DMS79 (cell line): Measurements from ENCODE around the gene TRMT44.

ENCODE experiments used
- DNase-seq: peaks from one replicate; lab custom pipeline; 2025; lab: John Stamatoyannopoulos, UW

The TRMT44 gene

DNA sequence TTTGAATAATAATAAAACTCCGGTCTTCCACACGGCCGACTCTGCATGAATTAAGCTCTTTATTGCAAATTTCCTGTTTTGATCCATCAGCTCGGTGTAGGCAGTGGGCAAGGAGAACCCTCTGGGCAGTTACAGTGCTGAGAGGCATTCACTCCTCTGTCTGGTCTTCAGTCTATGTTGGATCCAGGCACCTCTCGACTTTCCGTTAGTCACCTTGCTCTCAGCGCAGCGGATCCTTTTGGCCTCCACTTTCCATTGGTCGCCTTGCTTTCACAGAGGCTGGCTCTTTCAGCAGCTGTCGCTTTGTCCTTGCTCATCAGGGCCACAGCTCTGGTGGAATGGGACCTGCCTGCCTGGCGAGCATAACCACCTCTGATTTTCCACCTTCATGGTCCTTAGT lies 52.9 kb downstream of the TRMT44 start:
- no peak for DNase-seq

DNA sequence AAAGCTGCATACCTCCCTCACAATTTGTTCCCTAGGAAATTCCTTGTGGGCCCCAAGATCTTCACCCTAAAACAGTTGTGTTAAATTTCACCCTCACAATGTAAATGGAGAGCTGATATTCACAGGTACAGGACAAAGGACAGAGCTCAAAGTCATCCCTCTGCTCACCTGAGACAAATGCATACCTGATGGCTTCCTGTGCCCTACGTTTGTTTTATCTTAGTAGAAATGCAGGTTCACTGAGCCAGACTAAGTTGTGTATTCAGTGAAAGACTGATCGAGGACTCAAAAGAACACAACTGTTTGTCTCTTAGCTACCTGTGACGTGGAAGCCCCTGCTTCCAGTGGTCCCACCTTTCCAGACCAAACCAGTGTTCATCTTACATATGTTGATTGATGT lies 53.6 kb downstream of the TRMT44 start:
- no peak for DNase-seq

DNA sequence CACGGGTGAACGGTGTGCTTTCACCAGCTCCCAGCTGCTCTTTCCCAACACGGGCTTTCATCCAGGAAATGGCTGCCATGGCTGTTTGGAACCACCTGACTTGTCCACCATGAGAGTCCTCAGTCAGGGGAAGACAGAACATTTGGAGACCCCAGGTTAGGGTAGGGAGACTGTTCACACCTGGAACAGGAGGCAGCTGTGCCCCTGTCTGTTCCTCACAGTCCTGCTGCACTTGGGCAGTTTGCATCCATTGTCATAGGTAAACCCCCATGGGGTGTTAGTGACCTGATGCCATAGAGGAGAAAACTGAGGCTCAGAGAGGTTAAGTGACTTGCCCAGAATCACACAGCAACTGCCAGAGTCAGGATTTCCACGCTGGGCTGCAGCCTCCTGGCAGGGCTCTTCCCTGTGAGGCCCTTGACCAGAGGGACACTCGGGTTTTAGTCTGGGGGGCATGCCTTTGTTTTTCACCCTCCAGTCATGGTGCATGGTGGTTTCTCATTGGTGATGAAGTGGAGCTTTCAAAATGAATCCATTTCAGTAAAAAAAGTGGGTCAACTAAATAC lies 54.5 kb downstream of the TRMT44 start:
- DNase-seq = no peak

DNA sequence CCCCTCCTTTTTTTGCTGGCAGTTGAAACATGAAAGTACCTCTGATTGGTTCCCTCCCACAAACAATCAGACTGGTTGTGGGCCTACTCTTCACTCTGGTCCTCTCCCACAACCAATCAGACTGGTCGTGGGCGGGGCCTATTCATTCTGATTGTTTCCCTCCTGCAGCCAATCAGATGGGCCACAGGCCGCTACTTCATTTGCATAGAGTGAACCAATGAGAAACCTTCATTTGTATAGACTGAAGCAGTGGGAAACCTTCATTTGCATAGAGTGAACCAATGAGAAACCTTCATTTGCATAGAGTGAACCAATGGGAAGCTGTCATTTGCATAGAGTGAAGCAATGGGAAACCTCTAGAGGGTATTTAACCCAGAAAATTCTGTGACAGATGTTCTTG lies 55.2 kb downstream of the TRMT44 start:
- DNase-seq = no peak

DNA sequence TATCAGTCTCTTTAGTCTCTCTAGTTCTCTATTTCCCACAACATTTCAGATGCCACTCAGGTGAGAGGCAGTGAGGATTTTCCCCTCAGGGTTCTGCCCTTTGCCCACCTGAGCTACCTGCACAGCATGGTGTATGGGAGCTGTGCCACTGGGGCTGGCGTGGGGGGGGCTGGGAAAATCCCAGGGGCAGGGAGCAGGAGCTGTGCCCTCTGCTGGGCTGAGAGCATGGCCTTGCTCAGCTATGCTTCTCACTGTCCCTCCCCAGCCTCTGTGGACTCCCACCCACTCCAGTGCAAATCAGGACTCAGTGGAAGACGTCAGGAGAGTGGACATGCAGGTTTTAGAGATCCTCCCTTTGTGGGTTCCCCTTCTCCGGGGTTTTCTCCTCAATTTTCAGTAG lies 57.2 kb downstream of the TRMT44 start:
- no peak for DNase-seq

DNA sequence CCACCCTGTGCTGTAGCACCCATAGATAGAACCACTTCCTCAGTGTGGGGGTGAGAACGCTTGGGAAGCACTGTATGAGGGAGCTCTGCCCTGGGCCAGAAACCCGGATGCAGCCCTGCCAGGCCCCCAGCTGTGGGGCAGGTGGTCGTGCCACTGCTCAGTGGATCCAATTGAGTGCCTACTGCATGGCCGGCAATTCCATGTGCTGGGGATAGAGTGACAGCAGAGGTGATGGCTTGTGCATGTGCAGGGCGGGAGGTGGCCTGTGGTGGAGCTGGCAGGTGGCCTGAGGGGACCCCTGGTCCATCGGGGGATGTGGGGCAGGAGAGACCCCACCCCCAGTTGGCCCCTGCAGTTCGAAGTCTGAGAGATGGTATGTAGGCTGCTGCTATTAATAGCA lies 60.4 kb downstream of the TRMT44 start:
- DNase-seq = no peak

DNA sequence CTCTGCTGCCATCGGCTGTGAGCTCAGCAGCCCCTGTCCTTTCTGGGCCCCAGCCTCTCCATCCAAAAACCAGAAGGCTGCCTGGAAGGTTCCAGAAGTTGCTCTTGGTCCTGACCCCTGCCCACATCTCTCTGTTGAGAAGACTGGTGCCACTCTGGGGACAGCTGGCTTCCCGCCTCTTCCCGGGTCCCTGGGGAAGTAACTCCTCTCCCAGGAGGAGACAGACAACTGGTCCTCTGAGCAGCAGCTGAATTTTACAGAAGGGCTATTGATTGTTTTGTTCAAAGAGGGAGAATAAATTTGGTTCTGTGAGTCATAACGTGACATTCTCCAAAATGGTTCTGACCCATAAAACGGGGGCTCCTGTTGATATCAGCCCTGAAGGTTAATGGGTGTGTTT lies 61.2 kb downstream of the TRMT44 start:
- no peak for DNase-seq

DNA sequence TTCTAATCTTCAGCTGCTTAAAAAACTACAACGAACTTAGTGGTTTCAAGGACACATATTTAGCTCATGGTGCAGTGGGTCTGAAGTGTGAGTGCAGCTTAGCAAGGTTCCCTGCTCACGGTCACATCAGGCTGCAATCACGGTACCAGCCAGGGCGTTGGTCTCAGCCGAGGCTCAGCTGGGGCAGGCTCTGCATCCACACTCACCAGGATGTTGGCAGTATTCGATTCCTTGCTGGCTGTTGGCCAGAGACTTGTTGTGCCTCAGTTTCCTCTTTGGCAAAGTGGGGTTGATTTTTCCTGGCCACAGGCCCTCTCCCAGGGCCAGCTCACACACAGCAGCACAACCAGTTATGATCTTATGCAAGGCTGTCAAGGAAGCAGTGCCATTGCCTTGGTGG lies 61.8 kb downstream of the TRMT44 start:
- DNase-seq = no peak

DNA sequence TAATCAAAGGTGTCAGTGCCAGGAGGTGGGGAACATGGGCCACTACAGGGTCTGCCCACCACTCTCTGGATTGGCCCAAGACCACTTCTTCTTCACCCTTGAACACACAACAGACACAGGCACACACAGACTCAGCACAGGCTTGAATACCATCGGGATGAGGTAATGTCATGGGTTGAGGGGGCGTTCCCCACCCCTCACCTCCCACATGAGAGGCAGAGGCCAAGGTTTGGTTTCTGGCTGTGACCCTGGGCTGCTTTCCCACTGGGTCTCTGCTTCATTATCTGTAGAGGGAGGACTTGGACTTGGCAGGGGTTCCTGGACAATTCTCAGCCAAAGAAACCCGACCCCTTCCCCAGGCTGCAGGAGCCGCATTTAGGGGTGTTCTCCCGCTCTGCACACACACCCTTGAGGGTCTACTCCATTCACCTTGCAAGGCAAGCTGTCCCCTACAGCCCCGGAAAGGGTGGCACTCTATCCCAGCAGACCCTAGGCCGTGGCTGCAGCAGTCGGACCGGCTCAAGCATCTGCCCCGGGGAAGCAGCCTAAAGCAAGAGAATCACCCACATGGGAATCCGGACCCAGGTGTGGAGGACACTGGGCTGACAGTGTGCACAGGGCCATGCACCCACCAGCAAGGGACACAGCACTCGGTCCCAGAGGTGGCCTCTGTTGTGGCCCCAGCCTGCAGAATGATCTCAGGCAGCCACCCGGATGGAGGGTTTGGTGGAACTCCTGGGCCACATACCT lies 62.4 kb downstream of the TRMT44 start:
- DNase-seq = no peak

DNA sequence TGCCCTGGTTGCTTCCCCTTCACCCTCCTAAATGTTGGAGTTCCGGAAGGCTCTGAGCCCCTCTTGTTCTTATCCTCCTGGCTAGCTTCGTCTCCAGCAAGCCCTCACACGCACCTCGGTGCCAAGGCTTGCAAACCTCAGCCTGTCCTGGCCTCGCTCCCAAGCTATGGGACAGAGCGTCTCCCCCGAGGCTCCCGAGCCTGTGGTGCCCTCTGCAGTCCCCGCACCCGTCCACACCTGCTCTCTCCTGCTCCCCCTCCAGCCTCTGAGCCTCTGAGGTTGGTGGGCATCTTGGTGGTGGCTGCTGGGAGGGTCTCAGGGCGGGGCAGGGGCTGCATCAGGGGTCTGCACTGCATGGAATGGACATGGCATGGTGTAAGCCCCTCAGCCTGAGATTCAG lies 63.2 kb downstream of the TRMT44 start:
- DNase-seq = peak; percentile 3

DNA sequence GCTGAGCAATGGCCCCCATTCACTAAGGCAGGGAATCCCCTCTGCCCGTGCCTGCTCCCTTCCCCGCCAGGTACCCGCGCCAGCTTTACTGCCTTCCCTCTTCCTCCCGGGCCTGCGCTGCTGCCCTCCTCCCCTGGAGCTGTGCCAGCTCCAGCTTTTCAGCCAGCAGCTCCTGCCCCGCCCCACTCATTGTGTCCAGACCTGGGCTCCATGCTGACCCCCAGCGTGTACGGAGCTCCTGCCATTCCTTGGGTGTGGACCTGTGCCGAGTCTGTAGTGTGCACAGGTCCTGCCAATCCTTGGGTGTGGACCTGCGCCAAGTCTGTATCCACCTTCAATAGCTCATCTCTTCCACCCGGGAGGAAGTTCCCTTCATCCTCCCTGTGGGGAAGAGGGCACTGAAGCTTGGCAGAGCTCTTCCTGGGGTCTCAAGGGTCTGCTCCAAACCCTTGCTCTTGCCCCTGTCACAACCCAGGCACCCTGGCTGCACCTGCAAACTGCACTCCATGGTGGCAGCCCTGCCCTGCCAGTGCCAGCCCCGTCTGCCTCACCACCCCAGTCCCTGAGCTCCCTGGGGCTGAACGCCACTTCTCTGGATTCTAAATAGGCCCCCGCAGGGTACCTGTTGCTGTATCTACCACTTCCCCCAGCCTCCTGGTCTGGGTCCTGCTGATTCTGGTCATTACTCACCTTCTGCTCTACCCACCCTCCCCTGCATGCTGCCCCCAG lies 63.9 kb downstream of the TRMT44 start:
- peak; percentile 60 for DNase-seq

DNA sequence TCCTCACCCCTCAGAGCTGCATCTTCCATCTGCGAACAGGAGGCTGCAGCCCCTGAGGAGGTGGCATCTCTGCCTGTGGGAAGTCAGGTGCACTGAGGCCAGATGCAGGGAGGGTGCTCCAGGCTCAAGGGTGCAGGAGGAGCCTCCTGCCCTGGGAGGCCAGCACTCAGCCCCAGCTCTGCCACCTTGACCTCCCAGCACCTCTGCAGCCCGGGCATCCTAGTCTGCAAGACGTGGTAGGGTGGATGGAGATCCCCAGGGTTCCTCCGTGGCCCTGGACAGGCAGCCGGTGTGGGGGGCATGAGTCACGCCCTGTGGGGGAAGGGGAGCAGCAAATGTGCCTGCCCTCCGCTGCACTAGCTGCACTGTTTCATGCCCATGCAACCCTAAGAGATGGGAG lies 64.7 kb downstream of the TRMT44 start:
- no peak for DNase-seq

DNA sequence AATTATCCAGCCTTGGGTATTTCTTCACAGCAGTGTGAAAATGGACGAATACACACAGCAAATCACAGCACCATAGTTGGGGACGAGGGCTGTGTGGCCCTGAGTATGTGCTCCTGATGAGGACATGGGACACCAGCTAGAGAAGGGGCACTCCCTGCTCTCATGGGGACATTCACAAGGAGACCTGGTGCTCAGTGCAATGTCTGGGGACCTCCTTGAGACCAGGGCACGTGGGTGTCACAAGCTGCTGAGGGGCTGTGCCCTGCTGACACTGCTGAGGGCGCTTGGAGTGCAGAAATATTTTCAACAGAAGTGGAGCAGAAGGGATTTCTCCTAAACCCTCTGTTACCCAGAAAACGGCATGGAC lies 65.4 kb downstream of the TRMT44 start:
- no peak for DNase-seq

DNA sequence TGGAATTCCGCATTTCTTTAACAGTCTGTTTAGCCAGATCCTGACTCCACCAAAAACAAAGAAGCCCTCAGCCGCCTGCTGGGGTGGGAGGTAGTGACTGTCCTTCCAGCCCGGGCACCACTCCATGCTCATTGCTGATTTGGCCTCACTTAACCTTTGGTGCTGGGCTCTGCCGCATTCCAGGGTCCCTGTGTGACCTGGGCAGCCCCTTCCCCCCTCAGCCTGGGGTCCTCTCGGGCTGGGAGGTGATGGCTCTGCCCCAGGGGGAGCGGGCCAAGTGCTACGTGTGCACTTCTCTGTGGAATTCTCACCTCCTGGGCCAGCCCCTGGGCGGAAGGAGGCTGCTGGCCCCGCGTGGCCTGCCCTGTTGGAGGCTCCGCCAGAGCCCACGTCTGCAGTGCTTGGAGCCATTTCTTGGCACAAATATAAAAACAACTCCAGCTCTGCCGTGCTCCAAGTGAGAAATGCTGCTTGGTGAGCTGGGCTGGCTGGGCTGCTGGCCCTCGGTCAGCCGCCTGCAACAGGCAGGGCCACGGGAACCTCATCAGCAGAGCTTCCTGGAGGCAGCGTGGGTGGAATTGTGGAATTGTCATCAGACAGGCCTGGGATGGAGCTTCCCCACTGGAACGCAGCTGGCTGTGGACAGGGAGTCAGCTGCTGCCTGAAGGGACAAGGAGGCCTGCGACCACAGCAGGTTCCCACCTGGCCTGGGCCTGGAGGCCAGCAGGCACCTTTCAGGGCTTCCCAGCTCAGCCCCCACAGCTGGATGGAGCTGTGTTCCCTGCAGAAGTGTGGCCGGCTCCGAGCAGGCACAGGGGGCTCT lies 66.0 kb downstream of the TRMT44 start:
- DNase-seq = no peak

DNA sequence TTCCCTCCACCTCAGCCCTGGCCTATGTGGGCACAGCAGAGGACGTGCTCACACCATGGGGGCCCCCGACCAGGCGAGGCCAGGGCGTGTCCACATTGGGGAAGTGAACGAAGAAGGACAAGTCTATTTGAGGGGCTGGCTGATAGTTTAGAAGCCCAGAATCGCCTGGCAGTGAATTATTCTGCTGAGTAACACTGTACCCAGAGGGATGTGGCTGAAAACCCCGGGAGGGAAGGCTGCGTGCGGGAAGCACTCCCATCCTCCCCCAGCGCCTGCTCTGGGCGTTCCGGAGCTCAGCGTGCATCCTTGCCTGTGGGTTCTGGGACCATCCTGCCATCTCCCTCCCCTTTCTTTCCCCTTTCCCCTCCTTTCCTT lies 66.6 kb downstream of the TRMT44 start:
- DNase-seq = no peak

DNA sequence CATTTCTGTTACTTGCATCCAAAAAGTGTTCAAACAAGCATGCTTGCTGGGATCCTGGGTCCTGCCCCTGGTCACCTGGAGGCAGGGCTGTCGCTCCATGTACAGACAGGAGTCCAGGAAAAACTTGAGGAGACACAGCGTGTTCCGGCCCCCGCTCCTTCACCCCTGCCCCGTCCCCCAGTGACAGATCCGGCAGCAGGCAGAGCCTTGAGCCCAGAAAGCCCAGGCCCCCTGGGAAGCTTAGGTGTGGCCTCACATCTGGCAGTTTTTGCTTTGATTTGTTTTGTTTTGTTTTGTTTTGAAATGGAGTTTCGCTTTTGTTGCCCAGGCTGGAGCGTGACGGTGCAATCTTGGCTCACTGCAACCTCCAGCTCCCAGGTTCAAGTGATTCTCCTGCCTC lies 67.0 kb downstream of the TRMT44 start:
- DNase-seq = no peak

DNA sequence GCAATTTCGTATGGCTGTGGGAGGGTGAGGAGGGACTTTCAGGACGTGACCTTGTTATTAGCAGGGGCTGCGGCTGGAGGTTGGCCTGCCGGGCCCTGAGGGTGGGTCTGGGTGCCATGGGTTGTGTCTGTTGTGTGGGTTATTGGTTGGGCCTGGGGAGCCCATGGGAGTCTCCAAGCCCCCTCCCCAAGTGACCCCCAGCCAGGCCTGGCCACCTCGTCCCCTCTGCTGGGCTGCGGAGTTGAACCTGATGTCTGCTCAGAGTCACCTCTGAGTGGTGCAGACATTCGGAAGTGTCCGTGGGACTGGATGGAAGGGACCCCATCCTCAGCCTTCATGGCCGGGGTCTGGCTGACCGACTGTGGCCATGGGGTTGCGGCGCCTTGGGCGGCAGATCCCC lies 67.7 kb downstream of the TRMT44 start:
- no peak for DNase-seq

DNA sequence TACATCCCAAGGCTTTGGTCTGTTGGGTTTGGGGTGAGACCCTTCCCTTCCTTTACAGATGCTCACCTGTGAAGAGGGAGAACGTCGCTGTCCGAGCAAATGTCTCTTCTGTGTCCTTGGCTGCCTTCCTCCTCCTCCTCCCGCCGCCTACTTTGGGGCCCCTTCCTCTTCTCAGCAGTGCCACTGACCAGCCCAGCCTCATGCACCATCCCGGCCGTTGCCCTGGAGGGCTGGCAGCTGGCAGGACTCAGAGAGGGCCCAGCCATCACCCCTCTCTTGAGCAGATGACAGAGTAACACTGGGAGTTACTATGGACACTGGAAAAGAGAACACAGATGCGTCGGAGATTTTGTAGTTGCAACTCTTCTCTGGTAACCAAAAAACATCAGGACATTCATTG lies 68.2 kb downstream of the TRMT44 start:
- DNase-seq = no peak

DNA sequence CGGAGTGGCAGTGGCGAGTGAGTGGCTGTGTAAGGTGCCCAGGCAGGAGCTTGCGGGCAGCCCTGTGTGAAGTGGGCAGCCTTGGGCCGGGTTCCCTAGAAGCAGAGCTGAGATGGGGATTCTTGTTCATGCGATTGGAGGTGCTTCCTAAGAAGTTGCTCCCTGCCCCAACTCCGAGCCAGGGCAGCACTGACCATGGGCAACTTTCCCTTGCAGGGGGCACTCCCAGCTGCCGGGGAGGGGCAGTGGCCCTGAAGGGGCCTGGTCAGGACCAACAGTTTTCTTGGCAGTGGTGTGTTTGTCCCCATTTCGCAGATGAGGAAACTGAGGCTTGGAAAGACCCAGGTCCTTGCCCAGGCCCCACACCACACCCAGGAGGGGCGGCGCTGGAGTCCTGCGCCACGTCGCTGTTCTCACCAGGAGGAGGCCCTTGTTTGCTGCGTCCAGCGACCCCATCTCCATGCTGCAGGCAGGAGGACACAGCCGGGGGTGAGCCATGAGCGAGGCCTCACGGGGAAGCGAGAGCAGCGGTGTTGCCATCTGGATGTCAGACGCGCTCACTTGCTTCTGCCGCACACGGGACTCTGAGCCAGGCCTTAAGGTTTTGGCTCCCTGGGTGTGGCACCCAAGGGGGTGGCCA lies 68.9 kb downstream of the TRMT44 start:
- DNase-seq = no peak

DNA sequence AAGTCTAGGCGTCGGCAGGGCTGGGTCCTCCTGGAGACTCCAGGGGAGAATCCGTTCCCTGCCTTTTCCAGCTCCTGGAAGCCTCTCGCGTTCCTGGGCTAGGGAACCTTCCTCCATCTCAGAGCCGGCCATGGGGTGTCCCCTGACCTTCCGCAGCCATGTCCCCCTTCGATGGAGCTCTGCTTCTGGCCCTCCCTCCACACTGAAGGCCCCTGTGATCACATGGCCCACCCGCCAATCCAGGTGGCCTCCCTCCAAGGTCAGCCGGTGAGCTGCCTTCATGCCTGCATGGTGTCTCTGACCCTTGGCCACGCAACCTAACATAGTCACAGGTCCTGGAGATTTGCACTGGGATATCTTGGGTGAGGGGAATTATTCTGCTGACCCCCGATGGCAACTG lies 69.6 kb downstream of the TRMT44 start:
- no peak for DNase-seq

DNA sequence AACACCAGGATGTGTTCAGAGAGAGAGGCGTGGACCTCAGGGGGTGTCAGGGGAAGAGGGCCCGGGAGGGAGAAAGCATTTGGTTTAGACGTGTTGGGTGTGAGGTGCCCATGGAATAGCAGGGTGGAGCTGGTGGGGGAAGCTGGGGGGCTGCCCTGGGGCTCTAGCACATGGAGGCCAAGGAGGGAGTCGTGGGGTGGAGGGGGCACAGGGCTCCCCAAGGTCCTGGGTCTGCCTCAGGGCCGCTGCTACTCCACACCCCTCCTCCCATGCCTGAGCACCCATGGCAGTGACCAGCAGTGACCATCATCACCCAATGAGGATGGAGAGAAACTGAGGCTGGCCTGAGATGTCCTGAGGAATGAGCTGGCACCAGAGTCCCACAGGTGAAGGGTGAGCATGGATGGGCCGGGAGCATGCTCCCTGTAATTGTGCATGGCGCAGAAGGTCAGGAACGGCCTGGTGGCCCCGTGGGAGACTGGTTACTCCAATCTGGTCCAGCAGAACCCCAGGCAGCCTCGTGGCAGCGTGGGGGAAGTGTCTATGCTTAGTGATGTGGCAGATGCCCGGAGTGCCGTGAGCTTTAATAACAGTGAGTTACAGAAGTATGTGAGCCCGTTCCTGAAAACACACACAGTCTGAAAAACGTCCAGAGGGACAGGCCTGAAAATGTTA lies 70.2 kb downstream of the TRMT44 start:
- no peak for DNase-seq

DNA sequence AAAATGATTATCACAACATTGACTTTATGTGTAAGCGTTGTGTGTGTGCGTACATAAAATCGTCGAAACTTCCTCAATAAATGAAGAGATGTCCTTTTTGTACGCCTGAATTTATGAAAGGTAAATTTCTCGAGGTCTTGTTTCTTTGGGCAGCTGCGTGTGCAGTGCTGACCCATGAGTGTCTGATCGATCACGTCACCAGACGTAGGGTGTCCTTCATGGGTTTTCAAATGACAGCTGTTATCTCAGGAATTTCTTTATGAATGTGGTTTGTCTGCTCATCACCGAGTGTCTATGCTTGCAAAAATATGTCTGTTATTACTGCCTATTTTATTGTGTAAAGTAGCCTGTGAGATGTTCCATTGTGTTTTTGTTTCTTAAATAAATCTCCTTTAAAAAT lies 71.9 kb downstream of the TRMT44 start:
- DNase-seq = no peak
